SK-N-SH (cell line): ENCODE data around the gene EPHB4. TPM values are rescaled to one million over a fixed set of nuclear protein-coding genes. Genes with fewer than 3 reads are reported as not detected.

Experiments
- CTCF ChIA-PET: fragments of 300-600, 350-600 bp; formaldehyde crosslinking; extraction: SDS; loops from one replicate; lab custom pipeline; 2021; lab: Yijun Ruan, JAX
- POLR2A ChIA-PET: fragments of 350-600 bp; sonication (Branson Sonifier 250); formaldehyde crosslinking; extraction: SDS; loops from one replicate; lab custom pipeline; 2020; ENCODE audit warnings: antibody characterized with exemption, inconsistent platforms; lab: Yijun Ruan, JAX
- DNase-seq: peaks from one replicate; pipeline ENCODE4 v3.0.0; 2012
- H2AFZ ChIP-seq: fragments of 200-600 bp; sonication (generic); 2 replicates; pipeline ENCODE4 v1.8.1; 2016; ENCODE audit warnings: antibody characterized with exemption, mild to moderate bottlenecking, low read depth
- H3F3A ChIP-seq: fragments of 200-600 bp; sonication (generic); replicated peaks from 2 replicates; pipeline ENCODE3; 2016; ENCODE audit warnings: antibody characterized with exemption, mild to moderate bottlenecking; ENCODE audit not compliant: insufficient read depth
- H3K27ac ChIP-seq, 2 experiments: fragments of 200-500 bp in 1 of 2; fragments of 200-600 bp in 1 of 2; sonication (Bioruptor generic) in 1 of 2; sonication (generic), shearing (Covaris generic) in 1 of 2; 2 replicates each; pipeline versions ENCODE4 v1.5.1 to v1.6.1; 2014 to 2016; ENCODE audit warnings: low read depth in 2 of 2, inconsistent platforms in 1 of 2, low read length in 1 of 2, mild to moderate bottlenecking in 1 of 2, mixed read lengths in 1 of 2
- H3K27me3 ChIP-seq: fragments of 200-600 bp; sonication (generic), shearing (Covaris generic); 2 replicates; pipeline ENCODE4 v1.6.1; 2016; ENCODE audit warnings: mixed run types; ENCODE audit not compliant: insufficient read depth
- H3K36me3 ChIP-seq, 2 experiments: fragments of 200-500 bp in 1 of 2; fragments of 200-600 bp in 1 of 2; sonication (Bioruptor generic) in 1 of 2; sonication (generic) in 1 of 2; replicated peaks in 1 of 2; 2 replicates each; pipeline versions ENCODE3 to v1.5.1; 2014 to 2016; ENCODE audit warnings: low read length in 1 of 2, mild to moderate bottlenecking in 1 of 2; ENCODE audit not compliant: insufficient read depth in 2 of 2, control insufficient read depth in 1 of 2
- H3K4me1 ChIP-seq, 2 experiments: fragments of 200-500 bp in 1 of 2; fragments of 200-600 bp in 1 of 2; sonication (Bioruptor generic) in 1 of 2; sonication (generic), shearing (Covaris generic) in 1 of 2; 2 replicates each; pipeline versions ENCODE4 v1.5.1 to v1.6.1; 2014 to 2016; ENCODE audit warnings: low read depth in 1 of 2, low read length in 1 of 2, mixed run types in 1 of 2; ENCODE audit not compliant: insufficient read depth in 2 of 2, control insufficient read depth in 1 of 2
- H3K4me2 ChIP-seq: fragments of 200-600 bp; sonication (generic), shearing (Covaris generic); 2 replicates; pipeline ENCODE4 v1.6.1; 2017; ENCODE audit warnings: mixed run types
- H3K4me3 ChIP-seq, 2 experiments: fragments of 200-500 bp in 1 of 2; fragments of 200-600 bp in 1 of 2; sonication (Bioruptor generic) in 1 of 2; sonication (generic), shearing (Covaris generic) in 1 of 2; 2 replicates each; pipeline versions ENCODE4 v1.5.1 to v1.8.1; 2014 to 2016; ENCODE audit warnings: low read depth in 2 of 2, inconsistent platforms in 1 of 2, low read length in 1 of 2, mild to moderate bottlenecking in 1 of 2, mixed read lengths in 1 of 2, moderate library complexity in 1 of 2
- H3K79me2 ChIP-seq: fragments of 200-600 bp; sonication (generic); 2 replicates; pipeline ENCODE4 v1.8.1; 2017; ENCODE audit warnings: mild to moderate bottlenecking; ENCODE audit not compliant: insufficient read depth
- H3K9ac ChIP-seq: fragments of 200-600 bp; sonication (generic); 2 replicates; pipeline ENCODE4 v1.6.1; 2017; ENCODE audit warnings: mixed run types
- H3K9me2 ChIP-seq: fragments of 200-600 bp; sonication (generic); 2 replicates; pipeline ENCODE4 v1.6.1; 2017; ENCODE audit warnings: mixed run types
- H3K9me3 ChIP-seq: fragments of 200-600 bp; sonication (generic); 2 replicates; pipeline ENCODE4 v1.6.1; 2017; ENCODE audit warnings: mixed run types, mild to moderate bottlenecking, moderate library complexity
- H4K20me1 ChIP-seq: fragments of 200-600 bp; sonication (generic); 2 replicates; pipeline ENCODE4 v1.6.1; 2017; ENCODE audit warnings: mild to moderate bottlenecking, mixed run types; ENCODE audit not compliant: insufficient read depth
- CTCF ChIP-seq: fragments of 200-600 bp; sonication (generic); IDR thresholded peaks from 2 replicates; pipeline ENCODE4 v1.6.1; 2017; ENCODE audit warnings: antibody characterized with exemption, mild to moderate bottlenecking, moderate library complexity
- EP300 ChIP-seq, 2 experiments: IDR thresholded peaks; 2 replicates each; pipeline versions ENCODE4 v1.4.0 to v1.6.1; 2012; ENCODE audit warnings: borderline replicate concordance in 1 of 2, low read depth in 1 of 2, low read length in 1 of 2
- JUND ChIP-seq: IDR thresholded peaks from 2 replicates; pipeline ENCODE4 v1.4.0; 2012
- NRF1 ChIP-seq: IDR thresholded peaks from 2 replicates; pipeline ENCODE4 v1.6.1; 2012; ENCODE audit warnings: low read depth, mild to moderate bottlenecking, low read length
- RAD21 ChIP-seq: IDR thresholded peaks from 2 replicates; pipeline ENCODE4 v1.6.1; 2012; ENCODE audit warnings: mild to moderate bottlenecking, low read length
- SMC3 ChIP-seq: IDR thresholded peaks from 2 replicates; pipeline ENCODE4 v1.6.1; 2012; ENCODE audit warnings: low read depth, low read length, improper control_type of control experiment
- TEAD4 ChIP-seq: IDR thresholded peaks from 2 replicates; pipeline ENCODE4 v1.4.0; 2012; ENCODE audit warnings: mild to moderate bottlenecking, borderline replicate concordance; ENCODE audit not compliant: insufficient read depth
- WGBS: methylation state at CpG from one replicate; pipeline ENCODE4 v1.1.6; 2017; ENCODE audit warnings: low lambda C conversion rate; 5-methylcytosine and 5-hydroxymethylcytosine counted together
- polyA plus RNA-seq, 3 experiments: library from polyadenylated mRNA; depleted of rRNA; stranded (reverse); fragments of >200 nt; gene quantifications; 2 replicates each; pipeline ENCODE4 v1.2.3, GENCODE V29; 2012

The EPHB4 gene
- polyA plus RNA-seq, 1 of the 3 experiments (the other 2 are of a cell fraction) = 64.4 TPM

GRCh38 chr7:100826514-100827329 lies 601 bp downstream of the EPHB4 start:
- Histone ChIP-seq H3K36me3 (peaks cover 8 to 16% of the 10 kb centered on the region in 2 experiments), H3F3A (peaks cover 5% of the 10 kb centered on the region), H3K4me1 (peaks cover 6 to 22% of the 10 kb centered on the region in 2 experiments; a peak in 2 of 4 replicates), H3K27me3 (no peaks in the 10 kb centered on the region), H3K9me3 (no peaks in the 10 kb centered on the region), H4K20me1 (peaks cover 22% of the 10 kb centered on the region), H2AFZ (peak overlapping the region; percentile 87; the same call in 1 of the 2 replicates), H3K27ac (peak overlapping the region in 1 of 2 experiments; percentile 17; a peak in 1 of 4 replicates), H3K79me2 (peaks cover 30% of the 10 kb centered on the region), H3K4me3 (peak overlapping the region; percentile 65 to 78), H3K9ac (peak overlapping the region; percentile 83), H3K4me2 (peak overlapping the region; percentile 95), H3K9me2 (no peaks in the 10 kb centered on the region)
- 15% methylated on average over 36 of the region's 71 CpGs for WGBS
- CTCF ChIA-PET = interaction anchor here (0.6 to 17.1 kb wide), 18 partner anchors 8 to 214 kb away, joined by 3 to 220 read pairs (median 6); partner anchors contain the start of genes EPO, MOSPD3, POP7 and SLC12A9
- TF ChIP-seq JUND (no peak), CTCF (no peak), SMC3 (no peak), TEAD4 (no peak), NRF1 (no peak)
- POLR2A ChIA-PET = interaction anchor here (0.6 to 1.8 kb wide), 3 partner anchors 25 to 135 kb away, joined by 3 to 6 read pairs (median 4); partner anchors contain the start of genes SLC12A9 and SRRT
- no peak for DNase-seq

- Histone ChIP-seq H3K36me3 (peaks cover 12 to 16% of the 10 kb centered on the region in 2 experiments), H3K27me3 (no peaks in the 10 kb centered on the region), H3K27ac (no peak overlapping the region), H3K4me1 (peaks cover 6 to 22% of the 10 kb centered on the region in 2 experiments; a peak in 2 of 4 replicates), H3F3A (peaks cover 5% of the 10 kb centered on the region), H4K20me1 (peaks cover 22% of the 10 kb centered on the region), H3K9me3 (no peaks in the 10 kb centered on the region), H3K9me2 (no peaks in the 10 kb centered on the region), H3K79me2 (peaks cover 30% of the 10 kb centered on the region), H3K9ac (peak overlapping the region; percentile 83), H3K4me2 (peak overlapping the region; percentile 95), H3K4me3 (peak overlapping the region; percentile 65 to 78), H2AFZ (peak overlapping the region; percentile 87; the same call in 1 of the 2 replicates)
- CTCF ChIA-PET = interaction anchor here (0.6 to 17.1 kb wide), 12 partner anchors 9 to 125 kb away, joined by 3 to 220 read pairs (median 10); partner anchors contain the start of genes EPO, POP7 and SLC12A9
- POLR2A ChIA-PET = interaction anchor here (0.6 to 1.0 kb wide), 3 partner anchors 26 to 134 kb away, joined by 3 to 4 read pairs (median 3); partner anchors contain the start of genes SLC12A9 and SRRT
- TF ChIP-seq EP300 (IDR thresholded peaks at IDR 0.05; ENCODE audit: borderline replicate concordance in 1 of 2, low read depth in 1 of 2, low read length in 1 of 2) = no peak
- TF ChIP-seq SMC3 = peak; percentile 59
- peak; percentile 79 for TF ChIP-seq RAD21
- TF ChIP-seq CTCF = peak; percentile 62
- 70% methylated on average over 17 of the region's 17 CpGs for WGBS
- peak; percentile 82 for DNase-seq
Measured at GRCh38 chr7:100825751-100826513, 1.4 kb downstream of the EPHB4 start.
